ENCODE data around the gene NELFE.

DNA sequence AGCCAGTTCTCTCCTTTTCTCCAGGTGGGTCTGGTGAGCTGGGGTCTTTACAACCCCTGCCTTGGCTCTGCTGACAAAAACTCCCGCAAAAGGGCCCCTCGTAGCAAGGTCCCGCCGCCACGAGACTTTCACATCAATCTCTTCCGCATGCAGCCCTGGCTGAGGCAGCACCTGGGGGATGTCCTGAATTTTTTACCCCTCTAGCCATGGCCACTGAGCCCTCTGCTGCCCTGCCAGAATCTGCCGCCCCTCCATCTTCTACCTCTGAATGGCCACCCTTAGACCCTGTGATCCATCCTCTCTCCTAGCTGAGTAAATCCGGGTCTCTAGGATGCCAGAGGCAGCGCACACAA, 13.6 kb downstream of the NELFE start:
- no peak for TF ChIP-seq RELA (CRISPR knock-in tag; IDR thresholded peaks at IDR 0.05)
- TF ChIP-seq TBP (CRISPR knock-in tag; IDR thresholded peaks at IDR 0.05): no peak
- TF ChIP-seq, protein P1, sequence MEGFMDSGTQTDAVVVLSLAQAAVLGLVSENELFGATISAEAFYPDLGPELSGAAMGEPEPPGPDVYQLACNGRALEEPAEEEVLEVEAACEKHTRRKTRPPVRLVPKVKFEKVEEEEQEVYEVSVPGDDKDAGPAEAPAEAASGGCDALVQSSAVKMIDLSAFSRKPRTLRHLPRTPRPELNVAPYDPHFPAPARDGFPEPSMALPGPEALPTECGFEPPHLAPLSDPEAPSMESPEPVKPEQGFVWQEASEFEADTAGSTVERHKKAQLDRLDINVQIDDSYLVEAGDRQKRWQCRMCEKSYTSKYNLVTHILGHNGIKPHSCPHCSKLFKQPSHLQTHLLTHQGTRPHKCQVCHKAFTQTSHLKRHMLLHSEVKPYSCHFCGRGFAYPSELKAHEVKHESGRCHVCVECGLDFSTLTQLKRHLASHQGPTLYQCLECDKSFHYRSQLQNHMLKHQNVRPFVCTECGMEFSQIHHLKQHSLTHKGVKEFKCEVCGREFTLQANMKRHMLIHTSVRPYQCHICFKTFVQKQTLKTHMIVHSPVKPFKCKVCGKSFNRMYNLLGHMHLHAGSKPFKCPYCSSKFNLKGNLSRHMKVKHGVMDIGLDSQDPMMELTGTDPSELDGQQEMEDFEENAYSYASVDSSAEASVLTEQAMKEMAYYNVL (CRISPR knock-in tag; IDR thresholded peaks at IDR 0.05; ENCODE audit: borderline replicate concordance): no peak
- TF ChIP-seq, protein P2, sequence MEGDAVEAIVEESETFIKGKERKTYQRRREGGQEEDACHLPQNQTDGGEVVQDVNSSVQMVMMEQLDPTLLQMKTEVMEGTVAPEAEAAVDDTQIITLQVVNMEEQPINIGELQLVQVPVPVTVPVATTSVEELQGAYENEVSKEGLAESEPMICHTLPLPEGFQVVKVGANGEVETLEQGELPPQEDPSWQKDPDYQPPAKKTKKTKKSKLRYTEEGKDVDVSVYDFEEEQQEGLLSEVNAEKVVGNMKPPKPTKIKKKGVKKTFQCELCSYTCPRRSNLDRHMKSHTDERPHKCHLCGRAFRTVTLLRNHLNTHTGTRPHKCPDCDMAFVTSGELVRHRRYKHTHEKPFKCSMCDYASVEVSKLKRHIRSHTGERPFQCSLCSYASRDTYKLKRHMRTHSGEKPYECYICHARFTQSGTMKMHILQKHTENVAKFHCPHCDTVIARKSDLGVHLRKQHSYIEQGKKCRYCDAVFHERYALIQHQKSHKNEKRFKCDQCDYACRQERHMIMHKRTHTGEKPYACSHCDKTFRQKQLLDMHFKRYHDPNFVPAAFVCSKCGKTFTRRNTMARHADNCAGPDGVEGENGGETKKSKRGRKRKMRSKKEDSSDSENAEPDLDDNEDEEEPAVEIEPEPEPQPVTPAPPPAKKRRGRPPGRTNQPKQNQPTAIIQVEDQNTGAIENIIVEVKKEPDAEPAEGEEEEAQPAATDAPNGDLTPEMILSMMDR (CRISPR knock-in tag; IDR thresholded peaks at IDR 0.05): no peak
- TF ChIP-seq ZSCAN9 (CRISPR knock-in tag; IDR thresholded peaks at IDR 0.05; ENCODE audit: borderline replicate concordance): no peak
- TF ChIP-seq SP2 (CRISPR knock-in tag; IDR thresholded peaks at IDR 0.05): no peak
- TF ChIP-seq RARA (CRISPR knock-in tag; IDR thresholded peaks at IDR 0.05): no peak
